Skin of body (tissue), 2 donors: ENCODE data around the gene S100A3. TPM values are rescaled to one million over a fixed set of nuclear protein-coding genes. Genes with fewer than 3 reads are reported as not detected.
A peak's percentile ranks its signal among the peaks of the same experiment; 100 is the strongest.

Experiments
- DNase-seq: peaks from one replicate; lab custom pipeline; 2025; lab: John Stamatoyannopoulos, UW
- total RNA-seq: library from RNA; depleted of rRNA; stranded (reverse); fragments of >200 nt; gene quantifications from one replicate; pipeline ENCODE4 v1.2.3, GENCODE V29; 2014

The S100A3 gene
- total RNA-seq, 1 donor from 2014 or later, result 36.0 TPM

DNA sequence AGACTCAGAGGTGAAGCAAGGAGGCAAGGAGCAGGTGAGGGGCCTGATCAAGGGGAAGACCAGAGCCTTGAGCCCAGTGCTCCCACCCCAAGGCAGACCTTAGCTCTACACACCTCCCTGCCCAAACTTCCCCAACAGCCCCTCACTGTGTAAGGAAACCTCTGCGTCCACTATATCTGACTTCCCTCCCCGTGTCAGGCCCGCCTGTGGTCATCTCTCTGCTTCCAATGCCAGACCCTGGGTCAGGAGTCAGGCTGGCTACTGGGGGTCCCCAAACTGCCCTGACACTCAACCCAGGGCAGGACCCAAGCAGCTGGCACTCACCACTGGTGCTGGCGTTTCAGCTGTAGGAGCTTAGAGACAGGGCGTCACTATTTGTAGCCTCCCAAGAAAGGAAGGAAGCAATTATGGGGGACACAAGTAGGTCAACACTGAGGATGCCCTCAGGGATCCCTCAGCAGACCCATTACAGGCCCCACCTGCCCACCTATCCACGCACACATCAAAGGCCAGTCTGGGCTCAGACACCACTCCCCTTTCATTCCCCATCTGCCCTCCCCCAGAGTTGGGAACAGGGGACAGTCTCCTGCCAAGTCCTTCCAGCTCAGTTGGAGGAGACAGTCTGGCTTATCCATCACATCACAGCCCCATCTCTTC is 811 bp upstream of the S100A3 start:
- no peak for DNase-seq

DNA sequence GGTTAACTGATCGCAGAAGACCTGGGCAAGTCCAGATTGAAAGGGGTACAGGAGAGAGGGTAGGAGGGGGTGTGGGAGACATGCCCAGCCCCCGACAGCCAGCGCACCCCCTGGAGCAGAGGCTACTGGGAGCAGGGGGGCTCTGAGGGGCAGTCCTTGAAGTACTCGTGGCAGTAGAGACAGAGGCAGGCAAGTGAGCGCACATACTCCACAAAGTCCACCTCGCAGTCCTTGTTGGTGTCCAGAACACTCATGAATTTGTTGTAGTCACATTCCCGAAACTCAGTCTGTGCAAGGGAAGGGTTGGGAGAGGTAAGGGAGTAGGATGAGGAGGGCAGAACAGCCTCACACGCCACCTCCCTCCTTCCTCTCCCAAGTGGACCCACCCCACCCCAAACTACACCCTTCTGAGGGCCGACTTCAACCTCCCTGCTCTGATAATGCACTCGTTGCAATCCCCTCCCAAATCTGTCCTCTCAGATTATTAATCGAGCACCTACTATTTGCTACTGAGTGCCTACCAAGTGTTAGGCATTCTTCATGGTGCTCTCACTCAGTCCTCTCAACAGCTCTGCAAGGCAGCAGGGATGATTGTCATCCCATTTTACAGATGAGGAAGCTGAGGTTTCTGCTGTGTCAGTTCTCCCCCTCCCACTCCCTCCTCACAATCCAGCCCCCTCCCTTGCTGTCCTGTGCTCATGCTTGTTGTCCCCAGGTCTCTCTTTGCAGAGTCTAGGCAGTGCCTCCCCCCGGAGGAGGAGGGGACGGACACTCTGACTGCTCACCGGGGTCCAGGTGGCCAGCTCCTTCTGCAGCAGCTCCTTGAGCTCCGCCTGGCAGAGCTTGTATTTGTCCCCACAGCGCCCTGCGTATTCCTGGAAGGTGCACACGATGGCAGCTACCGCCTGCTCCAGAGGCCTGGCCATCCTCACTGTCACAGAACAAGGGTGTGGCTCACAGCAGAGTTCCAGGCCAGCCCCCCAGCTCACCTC is 1.2 kb downstream of the S100A3 start:
- DNase-seq, result no peak

DNA sequence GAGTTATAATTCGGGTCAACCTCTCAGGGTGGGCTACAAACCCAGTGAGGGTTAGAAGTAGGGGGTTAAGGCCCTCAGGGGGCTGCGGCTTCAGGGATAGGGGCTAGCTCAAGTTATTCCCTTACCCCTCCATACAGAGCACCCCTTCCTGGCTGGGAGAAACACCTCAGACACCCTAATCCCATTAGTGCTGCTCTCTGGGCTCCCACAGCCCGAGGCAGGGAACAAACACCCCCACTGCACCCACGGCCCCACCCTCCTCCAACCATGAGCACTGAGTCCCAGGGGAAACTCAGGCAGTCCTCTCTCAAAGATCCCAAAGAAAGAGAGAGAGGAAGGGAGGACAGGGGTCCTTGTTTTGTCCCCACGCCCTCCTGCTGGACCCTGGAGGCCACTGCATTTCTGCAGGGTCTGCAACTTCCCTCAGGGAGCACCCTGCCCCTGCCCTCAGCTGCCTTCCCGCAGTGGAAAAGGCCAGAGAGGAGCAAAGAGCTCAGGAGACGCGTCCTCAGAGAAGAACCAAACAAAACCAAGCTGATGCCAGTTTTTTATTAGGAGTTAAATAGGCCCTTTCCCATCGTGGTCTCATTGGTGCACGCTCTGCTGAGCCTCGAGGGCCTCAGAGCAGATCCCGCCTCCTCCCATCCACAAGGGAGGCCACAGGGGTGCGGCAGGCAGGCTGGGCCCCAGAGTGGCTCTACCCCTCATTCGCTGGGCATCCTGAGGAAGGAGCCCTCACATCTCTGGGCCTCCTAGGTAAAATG is 2.1 kb downstream of the S100A3 start:
- DNase-seq, result peak; percentile 42

DNA sequence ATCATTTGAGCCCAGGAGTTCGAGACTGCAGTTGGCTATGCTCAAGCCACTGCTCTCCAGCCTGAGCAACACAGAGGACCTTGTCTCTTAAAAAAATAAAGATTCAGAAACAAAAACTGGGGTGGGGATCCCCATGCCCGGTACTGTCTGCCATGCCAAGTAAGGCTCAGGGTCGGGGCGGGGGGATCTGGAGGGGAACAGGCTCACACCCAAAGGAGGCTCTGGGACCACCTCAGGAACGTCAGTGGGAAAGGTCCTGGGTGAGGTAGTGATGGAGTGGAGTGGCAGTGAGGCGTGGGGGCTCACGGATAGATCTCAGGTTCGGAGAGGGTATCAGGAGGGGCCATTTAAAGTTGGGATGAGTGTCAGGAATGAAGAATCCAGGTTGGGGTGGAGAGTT is 2.7 kb downstream of the S100A3 start:
- DNase-seq, result no peak

DNA sequence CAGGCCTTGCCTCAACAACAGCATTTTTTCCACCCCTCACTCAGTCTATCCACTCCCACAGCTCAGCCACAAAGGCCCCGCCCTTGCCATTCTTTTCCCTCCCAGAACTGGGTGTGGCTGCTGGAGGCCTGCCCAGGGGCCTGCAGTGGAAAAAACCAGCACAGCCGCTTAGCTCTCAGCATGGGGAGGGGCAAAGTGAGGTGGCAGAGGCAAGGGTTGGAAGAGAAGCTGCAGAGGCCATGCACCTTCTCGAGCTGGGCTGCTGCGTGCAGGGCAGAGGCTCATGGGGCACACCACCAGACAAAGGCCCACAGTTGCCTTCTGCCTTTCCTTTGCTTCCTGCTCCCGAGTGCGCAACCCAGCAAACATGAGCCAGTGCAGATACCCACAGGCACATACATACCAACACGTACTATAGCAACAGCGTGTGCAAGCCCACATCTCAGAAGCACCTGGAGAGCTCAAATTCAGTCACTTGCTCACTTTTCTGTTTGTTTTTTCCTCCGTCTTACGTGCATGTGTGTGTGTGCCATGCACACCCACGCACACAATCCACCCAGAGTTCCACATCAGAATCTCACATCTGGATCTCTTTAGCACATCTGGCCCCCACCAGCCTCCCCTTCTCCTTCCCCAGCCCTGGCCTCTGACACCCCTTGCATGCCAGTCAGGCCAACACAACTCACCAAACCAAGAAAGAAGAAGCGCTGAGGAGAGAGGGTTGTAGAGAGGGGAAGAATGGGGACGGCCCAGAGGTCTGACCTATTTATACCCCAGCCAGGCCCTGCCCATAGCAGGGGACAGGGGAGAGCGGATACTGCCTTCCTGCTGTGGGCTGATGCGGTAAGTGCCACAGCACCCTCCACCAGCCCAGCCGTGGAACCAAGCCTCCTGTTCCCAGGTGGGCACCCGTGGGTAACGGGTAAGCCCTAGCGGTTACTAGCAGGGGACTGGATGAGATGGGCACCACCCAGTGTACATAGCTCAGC is 3.7 kb downstream of the S100A3 start, which contains the start of gene S100A4:
Gene S100A4 (minus strand): TSS at position 740 of the 989 bp plus-strand sequence. CDS start 1,012 bp downstream, outside the sequence.
- peak; percentile 96 for DNase-seq

DNA sequence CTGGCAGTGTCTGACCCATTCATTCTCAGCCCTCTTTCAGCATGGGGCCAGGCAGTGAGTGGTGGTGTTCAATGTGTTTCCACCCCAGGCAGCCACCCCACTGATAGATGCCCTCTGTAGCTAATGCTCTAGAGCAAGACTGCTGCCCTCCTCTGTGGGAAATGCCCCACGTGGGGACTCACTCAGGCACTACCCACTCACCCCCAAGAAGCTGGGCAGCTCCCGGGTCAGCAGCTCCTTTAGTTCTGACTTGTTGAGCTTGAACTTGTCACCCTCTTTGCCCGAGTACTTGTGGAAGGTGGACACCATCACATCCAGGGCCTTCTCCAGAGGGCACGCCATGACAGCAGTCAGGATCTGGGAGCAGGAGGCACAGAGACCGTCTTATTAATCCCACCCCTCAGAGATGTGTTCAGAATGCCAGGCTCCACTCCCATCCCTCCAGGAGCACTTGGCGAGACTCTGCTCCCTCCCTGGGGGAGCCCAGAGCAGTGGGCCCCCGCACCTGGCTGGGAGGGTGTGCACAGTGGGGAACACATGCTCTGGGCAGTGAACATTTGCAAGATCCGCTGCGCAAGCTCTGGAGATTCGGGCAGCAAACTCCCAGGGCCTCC is 4.5 kb downstream of the S100A3 start:
- DNase-seq, result peak; percentile 70

DNA sequence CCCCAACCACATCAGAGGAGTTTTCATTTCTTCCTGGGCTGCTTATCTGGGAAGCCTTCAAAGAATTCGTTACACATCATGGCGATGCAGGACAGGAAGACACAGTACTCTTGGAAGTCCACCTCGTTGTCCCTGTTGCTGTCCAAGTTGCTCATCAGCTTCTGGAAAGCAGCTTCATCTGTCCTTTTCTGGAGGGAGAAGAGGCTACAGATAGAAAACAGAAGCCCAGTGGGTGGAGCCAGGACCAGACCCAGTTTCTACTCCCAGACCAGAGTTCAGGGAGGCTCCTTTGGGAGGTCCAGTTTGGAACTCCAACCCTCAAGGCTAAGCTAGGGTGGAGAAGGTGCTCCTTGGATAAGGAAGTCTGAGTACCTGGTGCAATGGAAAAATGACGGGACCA is 5.3 kb downstream of the S100A3 start:
- DNase-seq, result no peak

DNA sequence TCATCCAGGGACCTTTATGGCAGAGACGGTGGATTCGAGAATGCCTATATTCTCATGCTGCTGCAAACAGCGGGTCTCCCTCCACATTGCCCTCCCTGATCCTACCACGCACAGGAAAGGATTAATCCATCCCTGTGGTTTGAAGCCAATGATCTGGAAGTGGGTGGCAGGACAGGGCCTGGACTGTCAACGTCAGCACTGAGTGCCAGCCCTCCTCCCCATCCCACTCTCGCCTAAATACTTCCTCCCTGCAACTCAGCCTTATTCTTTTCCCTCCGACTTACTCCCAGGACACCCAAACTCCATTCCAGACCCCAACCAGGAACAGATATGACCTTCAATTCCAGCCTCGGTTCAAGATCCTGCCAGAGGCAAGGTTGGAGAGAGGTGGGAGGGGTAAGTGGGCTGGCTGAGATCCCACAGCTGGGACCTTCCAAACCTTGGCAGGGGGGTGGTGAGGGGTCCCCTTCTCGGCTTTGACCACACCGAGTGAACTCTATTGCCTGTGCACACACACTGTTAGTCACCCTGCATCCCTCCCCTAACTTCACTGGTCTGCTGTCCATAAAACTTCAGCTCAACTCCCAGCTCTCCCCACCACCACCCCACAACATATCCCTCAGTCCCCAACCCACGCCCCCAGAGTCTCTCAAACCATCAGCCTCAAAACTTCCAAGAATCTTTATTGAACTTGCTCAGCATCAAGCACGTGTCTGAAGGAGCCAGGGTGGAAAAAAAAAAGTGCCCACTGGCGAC is 5.9 kb downstream of the S100A3 start:
- no peak for DNase-seq

DNA sequence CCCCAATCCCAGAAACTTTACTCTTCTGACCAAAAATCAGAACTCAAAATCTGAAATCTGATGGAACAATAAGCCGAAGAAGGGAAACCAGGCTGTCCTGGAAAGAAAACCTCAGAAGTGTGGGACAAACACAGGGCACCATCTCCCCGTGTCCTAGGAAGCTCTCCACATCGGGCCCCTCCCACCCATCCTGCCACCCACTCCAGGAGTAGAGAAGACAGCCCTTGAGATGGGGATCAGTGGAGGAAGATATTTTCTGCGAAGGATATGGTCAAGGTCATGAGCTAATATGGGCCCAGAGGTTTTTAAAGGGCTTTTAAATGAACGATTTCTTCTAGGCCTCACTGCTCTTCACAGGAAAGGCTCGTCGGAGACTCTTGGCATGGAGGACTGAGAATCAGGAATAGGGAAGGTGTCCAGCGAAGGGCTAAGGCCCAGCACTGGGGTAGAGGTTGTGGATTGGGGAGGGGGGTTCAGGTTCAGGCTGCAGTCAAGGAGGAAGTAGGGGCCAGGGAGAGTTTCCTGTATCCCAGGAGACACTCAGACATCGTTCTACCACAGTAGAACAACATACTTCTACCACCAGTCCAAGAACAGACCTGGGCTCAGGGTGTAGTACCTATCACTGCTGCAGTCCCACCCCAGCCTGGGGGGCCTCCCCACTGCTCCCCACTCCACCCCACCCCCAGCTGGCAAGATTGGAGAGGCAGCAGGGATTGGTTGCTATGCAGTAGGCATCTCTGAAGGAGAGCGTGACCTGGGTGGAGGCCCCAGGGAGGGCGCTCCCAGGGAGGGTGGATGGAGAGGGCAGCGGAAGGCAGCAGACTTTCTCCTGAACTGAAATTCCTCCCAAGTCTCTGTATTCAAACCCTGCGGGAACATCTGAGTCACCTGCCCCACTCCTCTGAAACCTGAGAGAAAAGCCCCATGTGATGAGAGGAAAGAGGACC is 7.1 kb downstream of the S100A3 start:
- no peak for DNase-seq

DNA sequence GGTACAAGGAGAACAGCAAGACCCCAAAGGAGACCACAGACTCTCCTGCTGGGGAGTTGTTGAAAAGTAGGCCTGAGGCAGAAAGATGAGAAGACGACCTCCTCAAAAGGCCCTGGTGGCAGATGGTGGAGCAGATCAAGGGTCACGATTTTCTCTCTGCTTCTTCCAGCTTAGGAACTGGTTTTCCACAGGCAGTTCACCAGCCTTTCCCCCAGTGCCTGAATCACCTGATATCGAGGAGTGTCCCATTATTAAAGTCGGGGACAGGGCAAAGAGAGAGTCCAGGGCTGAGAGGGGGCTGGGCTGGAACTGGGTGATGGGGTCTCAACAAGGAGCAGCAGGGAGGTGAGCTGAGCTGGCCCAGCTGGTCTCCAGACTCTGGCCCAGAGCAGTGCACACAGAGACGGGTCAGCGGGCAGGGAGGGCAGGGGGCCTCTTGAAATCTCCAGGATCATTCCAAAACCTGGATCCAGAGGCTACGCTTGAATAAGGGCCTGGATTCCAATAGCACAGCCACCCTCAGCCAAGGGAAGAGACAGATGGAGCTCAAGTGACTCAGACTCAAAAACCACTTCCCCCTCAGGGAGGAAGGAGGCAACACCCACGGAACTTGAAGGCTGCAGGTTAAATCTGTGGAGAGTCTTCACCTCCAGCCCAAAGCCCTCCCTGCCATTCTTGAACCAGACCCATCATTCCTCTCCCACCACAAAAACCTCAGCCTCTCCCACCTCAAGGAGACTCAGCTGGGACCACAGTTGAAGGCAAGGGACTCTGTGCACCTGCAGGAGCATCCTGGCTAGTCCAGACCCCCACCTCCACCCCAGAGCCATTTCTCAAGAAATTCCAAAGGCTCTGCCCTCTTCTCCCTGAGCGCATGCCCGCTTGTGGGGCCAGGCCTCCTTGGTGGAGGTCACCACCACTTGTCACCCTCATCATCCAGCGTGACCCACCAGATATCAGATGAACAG is 8.4 kb downstream of the S100A3 start, which contains the start of gene S100A5:
Gene S100A5 (minus strand): TSS at position 541 of the 968 bp plus-strand sequence. CDS start 743 bp downstream, outside the sequence.
- no peak for DNase-seq

DNA sequence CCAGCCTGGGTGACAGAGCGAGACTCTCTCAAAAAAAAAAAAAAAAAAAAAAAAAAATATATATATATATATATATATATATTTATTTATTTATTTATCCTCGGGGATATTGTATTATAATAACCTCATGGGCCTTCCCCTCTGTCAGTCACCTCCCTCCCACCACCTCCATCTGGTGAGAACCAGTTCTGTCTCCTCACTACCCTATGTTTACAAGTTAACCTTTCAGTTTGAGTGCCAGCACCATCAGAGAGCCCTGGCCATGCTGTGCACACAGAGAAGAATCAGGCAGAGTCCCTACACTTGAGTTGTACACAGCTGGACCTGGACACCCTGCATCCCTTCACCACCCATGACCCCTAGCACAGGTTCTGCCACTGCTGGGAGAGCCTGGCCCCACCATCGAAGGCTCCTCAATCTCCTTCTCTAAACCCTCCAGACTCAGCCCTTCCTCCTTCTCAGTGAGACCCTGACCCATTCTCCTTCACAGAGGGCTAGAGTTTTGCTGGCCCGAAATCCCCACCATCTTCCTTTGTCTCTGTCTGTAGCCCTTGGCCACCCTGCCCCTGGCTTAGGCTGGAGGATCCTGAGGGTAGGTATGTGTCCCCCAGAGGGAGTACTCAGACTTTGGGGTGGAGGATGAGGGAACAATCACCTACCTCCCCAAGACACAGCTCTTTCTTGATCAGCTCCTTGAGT is 9.5 kb downstream of the S100A3 start:
- DNase-seq, result no peak

DNA sequence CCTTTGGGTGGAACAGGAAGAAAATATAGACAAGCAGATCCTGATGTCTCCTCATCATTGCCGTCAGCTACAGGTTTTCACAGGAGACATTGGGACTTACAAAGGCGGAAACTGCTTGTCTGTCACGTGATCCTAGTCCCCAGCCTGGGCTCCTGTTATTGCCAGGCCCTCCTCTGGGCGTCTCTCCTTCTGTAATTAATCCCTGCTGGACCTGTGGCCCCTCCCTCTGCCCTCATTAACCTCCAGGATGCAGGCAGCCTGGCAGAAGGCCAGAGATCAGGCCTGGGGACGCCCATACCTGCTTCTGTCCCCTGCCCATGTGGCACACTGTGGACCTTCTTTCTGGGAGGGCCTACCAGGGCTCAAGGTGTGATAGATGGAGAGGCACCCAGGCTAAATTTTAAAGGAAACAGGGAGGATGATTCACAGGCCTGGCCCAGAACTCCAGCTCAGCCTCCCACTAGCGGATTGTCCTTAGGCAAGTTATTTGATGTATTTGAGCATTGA is 10.7 kb downstream of the S100A3 start:
- no peak for DNase-seq

DNA sequence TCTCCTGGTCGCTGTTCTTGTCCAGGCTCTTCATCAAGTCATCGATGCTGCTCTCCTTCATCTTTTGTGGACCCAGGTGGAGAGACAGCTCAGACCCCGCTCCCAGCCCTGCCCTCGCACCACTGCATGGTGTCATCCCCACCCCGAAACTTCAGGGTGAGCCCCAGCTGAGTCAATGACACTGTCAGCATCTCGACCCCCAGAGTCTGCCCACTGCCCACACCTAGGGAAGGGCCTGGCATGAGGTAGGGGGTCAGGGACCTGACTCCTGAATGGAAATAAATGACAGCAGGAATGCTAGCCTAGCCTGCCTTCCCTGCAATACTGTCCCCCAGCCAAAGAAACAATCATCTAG is 11.7 kb downstream of the S100A3 start:
- no peak for DNase-seq

DNA sequence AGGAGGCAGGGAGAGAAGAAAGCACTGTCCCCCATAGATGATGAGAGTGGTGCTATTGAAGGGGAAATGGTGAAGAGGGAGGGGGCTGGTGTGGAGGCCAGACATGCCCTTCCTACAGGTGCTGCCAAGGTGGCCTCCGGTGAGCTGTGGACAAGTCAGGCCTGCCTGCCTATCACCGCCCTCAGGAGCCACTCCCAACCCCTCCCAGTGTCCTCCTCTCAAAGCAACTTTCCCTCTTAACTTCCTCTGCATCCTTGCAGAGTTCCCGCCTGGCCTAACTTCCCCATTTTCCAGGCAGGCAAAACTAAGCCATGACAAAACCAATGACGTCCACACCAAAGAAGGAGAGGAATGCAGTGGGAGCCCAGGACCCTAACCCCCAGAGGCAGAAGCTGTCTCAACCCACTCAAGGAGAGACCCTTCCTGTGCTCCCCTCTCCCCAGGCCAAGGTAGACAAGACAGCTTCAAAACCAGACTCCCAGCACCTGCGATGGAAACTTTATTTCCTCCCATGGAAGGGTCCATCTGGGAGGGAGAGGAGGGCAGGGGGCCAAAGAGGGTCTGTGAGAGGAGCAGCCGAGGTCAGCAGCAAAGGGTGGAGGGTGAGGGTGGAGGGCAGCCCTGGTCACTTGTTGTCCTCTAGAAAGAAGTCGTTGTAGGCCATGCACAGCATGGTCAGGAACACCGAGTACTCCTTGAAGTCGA is 12.2 kb downstream of the S100A3 start:
- no peak for DNase-seq

DNA sequence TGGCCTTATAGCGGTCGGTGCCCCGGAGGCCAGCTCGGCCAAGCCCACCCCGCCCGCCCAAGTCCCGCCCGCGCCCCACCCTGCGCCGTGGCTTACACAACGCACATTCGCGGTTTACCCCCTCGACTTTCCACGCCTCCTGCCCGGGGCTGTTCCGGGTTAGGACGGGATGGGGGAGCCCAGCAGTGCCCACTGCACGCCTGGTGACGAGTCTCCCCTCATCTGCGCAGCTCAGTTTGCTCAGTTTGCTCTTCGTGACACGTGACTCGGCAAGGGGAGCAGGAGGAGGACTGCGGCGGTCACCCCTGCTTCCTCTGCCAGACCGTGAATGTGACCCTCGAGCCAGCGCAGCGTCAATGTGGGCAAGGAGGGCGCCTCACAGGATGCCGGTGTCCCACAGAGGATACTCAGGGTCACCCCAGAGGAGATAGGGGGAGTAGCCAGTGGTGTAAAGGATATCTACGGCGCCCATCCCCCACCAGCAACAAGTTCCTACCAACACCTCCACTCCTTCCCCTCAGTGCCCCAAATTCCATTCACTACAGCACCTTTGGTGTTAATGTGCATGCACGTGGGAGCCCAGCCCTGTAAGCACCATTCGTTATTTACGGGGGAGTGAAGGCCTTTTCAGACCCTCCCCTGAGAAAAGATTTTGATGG is 12.9 kb downstream of the S100A3 start:
- DNase-seq, result peak; percentile 83
